ENCODE measurements around the gene GRIFIN.

GRIFIN gene, protein sequence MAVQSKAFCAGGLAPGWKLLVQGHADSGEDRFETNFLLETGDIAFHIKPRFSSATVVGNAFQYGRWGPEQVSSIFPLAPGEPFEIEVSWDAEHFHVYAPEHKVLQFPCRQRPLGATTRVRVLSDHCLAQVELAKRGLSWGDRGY

DNA sequence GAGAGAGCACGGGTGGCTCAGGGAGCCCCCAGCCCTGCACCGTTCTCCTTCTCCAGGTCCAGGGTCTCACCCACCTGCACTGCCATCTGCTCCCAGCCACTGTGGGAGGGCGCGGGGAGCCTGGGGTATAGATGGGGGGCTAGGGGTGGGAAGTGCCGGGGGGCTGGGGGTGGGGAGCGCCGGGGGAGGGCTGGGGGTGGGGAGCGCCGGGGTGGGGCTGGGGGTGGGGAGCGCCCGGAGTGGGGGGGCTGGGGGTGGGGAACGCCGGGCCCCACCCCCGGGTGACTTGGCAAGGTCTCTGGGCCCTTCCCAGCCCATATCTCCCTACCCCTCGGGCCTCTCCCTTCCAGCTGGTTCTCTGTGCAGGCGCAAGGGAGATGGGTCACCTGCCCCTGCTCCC, at the start of gene GRIFIN:
Gene GRIFIN (minus strand): TSS at position 101 of the 400 bp plus-strand sequence. CDS start 15 bp downstream, at position 86.
- no peak for DNase-seq

- no peak for DNase-seq
These were observed 48.8 kb upstream of the GRIFIN start for GRCh38 chr7:2524808-2525657.

DNA sequence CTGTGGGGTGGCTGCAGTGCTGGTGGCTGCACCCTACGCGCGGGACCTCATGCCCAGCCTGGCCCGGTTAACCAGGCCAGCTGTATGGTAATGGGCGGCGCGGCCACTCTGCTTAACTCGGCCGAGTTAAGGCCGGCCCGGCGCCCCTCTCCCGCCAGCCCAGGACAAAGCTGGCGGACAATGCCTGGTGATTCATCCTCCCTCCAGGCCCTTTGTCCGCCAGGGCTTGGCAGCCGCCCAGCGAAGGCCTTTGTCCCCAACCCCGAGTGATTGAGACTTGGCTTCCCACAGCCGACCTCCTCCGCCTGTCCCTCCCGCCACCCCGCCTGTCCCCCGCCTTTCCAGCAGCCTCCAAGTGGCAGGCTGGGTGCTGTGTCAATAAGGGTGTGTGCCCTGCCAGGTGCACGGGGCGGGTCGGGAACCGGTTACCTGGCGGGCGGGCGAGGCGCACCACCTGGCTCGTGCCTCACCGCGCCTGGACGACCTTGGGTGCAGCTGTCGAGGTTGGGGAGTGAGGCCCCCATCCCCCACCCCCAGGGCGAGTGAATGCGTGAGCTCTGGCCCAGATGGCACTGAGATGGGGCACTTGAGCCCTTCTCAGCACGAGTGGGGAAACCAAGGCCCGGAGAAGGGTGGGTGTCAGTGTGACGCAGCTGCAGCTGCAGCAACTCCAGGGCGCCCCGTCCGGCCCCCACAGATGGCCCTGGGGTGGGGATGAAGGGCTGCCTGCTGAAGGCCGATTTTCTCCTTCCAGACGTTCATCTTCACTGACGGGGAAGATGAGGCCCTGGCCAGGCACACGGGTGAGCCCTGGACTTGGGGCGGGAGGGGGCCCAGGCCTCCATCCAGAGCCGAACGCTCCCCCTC, 48.0 kb upstream of the GRIFIN start:
- DNase-seq = no peak

DNA sequence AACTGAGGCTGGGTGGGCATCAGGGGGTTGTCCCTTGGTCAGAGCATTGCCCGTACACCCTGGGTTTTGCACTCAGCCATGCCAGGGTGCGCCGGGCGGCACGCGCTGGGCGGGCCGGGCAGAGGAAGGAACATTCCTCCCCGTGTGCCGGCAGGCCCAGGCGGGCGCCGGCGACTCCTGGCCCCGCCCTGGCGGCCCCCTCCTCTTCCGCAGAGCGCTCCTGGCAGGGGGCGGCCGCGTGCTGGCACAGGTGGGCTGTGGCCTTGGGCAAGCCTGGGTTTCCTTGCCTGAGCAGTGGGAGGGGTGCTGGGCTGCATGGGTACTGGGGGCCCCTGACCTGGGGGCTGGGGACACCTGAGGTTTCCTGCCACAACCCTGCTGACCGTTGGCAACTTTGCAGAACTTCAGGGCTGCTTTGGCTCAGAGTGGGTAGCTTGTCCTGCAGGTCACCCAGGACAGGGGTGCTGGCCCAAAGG, 47.3 kb upstream of the GRIFIN start:
- no peak for DNase-seq

GRCh38 chr7:2522780-2523433, 46.7 kb upstream of the GRIFIN start:
- no peak for DNase-seq

DNA sequence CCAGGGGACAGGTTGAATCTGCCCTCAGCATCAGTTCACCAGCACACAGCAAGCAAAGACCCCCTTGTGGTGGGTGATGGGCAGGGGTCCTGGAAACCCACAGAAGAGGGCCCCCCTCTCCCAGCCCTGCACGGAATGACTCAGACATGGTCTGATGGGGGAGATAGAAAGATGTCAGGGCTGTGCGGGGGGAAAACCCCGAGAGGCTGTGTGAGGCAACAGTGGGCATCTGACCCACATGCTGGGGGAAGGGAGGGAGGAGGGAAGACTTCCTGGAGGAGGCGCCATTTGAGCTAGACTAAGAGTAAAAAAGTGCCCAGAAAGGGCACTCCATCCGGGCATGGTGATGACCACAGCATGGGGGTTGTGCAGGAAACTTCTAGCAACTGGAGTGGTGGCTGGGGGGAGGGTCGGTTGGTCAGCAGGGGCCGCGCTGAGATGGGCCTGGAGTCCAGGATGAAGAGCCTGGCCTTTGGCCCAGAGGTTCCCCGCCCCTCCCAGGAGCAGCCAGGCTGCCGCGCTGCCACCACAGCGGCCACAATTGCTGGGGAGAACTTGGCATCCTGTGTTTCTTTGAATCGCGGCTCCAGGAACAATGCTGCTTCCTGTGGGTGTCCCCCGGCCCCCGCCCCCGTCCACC, 45.9 kb upstream of the GRIFIN start:
- no peak for DNase-seq

DNA sequence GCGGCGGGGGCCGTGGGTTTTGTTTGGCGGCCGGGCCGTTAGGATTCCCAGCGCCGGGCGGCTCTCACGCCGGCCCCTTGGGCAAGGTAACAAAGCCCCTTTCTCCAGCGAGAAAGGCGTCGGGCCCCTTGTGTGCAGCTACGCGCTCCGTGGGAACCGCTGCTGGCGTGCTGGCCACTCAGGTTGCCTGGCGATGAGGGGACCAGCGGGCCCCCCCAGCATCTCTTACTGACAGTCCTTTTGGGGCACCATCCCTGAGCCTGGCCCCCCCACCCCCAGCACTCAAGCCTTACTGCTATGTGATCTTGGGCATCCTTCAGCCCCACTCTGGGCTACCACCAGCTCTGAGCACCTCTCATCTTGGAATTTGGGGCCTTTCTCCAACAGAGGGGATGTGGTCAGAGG, 45.1 kb upstream of the GRIFIN start:
- no peak for DNase-seq

GRCh38 chr7:2520761-2521290, 44.6 kb upstream of the GRIFIN start:
- no peak for DNase-seq

DNA sequence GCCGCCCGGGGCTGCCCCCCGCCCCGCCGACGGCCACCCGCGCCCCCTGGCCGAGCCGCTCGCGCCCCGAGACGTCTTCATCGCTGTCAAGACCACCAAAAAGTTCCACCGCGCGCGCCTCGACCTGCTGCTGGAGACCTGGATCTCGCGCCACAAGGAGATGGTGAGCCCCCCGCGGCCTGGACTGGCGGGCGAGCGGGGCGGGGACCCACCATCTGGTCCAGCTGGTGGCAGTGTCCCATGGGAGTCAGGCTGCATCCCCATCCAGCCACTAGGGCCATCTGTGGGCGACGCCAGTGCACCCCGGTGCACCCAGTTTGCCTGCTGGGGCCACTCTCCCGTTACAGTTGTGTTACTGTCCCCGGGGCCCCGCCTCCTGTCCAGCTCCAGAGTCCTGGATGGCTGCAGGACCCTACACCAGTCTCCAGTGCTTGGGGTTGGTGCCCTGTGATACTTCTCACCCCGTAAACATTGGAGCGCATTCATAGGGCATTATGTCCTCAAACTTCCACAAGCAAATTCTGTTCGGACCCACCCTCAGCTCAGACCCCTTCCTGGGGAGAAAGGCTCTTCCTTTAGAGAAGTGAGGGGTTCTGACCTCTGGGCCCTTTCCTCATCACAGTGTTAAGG, 44.0 kb upstream of the GRIFIN start:
- DNase-seq = no peak

DNA sequence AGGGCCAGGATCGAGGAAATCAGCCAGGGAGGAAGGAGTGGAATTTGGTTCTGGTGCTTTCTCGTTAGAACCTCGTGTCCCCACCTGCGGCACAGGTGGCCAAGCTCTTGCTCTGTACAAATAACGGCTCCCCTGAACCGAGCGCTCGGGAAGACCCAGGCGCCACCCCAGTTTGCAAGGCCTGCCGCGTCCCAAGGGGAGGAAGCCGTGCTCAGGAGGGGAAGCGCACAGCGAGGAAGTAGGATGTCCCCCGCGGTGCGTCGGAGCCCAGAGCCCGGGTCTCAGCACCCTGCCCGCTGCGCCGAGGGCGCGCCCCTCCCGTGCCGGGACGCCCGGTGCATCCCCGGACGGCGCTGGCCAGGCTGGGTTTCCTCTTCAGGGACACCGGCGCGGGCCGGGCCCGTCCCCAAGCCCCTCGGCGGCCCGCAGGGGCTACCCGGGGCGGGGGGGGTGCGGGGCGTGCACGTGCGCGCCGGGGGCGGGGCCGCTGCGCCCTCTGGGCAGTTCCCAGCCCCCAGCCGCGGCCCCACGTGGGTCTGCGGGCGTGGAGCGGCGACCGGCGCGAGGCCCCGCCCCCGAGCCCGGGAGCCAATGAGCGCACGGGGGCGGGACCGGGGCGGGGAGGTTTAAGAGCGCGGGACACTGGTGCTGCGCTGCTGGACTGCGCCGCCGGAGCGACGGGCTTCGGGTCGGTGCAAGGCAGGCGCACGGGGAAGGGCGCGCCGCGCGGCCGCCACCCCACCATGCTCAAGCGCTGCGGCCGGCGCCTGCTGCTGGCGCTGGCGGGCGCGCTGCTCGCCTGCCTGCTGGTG, 43.1 kb upstream of the GRIFIN start, which contains the start of gene LFNG:
Gene LFNG (plus strand): TSS at position 656 of the 812 bp plus-strand sequence. CDS start 88 bp downstream, at position 744.
- DNase-seq = peak; percentile 62

- DNase-seq = no peak
These were observed 42.5 kb upstream of the GRIFIN start for GRCh38 chr7:2518737-2519118.

GRCh38 chr7:2517678-2518507, 41.7 kb upstream of the GRIFIN start:
- DNase-seq = no peak

DNA sequence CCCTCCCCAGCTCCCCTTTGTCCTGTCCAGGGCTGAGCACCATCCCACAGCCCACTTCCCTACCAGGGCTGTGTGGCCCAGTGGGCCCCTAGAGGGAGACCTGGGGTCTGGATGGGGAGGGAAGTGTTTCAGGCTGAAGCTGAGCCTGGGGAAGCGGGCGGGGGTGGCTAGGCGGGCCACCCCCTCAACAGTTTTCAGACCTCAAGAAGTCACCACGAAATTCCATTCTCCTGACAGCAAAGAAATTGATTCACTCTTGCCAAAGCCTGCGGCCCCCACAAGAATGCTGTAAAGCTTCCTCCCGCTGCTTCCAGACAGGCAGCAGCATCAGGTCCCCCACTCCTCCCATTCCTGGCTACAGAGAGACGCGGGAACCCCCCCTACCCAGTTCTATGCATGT, 40.8 kb upstream of the GRIFIN start:
- no peak for DNase-seq

- DNase-seq = no peak
These were observed 40.0 kb upstream of the GRIFIN start for GRCh38 chr7:2516194-2516555.

DNA sequence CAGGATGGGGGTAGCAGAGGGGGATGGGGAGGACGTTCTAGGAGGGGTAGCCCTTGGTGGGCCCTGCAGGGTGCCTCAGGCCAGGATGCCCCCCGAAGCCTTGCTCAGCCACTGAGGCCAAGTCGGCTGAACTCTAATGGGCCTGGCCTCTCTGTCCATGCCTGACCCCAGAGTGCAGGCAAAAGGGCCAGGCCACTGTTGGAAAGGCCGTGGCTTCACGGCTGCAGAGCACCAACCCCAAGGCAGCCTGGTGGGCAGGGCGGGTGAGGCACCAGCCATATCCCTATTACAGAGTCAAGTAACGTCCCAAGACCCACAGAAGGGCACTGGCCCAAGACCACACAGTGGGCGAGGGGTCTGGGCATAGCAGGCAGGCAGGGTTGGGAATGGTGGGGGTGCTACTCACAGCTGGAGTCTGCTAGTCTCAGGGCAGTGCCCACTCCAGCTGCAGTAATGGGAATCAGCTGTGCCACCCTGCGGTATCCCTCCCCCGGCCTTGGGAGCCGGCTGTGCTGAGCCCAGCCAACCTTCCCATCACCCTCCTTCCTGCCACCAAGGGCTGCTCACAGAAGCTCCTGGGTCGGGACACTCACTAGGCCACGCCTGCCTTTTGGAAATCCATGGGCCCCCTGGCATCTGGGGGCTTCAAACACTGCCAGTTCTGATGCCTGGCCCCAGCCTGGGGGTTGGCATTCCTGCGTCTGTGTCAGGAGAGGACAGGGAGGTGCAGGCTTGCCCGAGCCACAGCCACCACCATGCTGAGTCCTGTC, 39.4 kb upstream of the GRIFIN start:
- DNase-seq = no peak

- no peak for DNase-seq
These were observed 38.5 kb upstream of the GRIFIN start for GRCh38 chr7:2514473-2515423.

GRCh38 chr7:2513702-2514101, 37.5 kb upstream of the GRIFIN start:
- no peak for DNase-seq

GRCh38 chr7:2512713-2513112, 36.5 kb upstream of the GRIFIN start:
- DNase-seq = no peak

Measured in NCI-H1048 (cell line).